H1 (cell line): ENCODE measurements around the gene TEDC1. TPM values are rescaled to one million over a fixed set of nuclear protein-coding genes. Genes with fewer than 3 reads are reported as not detected.

Experiments used
- CTCF ChIA-PET: fragments of 300-600 bp; sonication (Branson Sonifier 250); formaldehyde crosslinking; loops from one replicate; lab custom pipeline; 2021; ENCODE audit not compliant: partially characterized antibody; lab: Charles Lee
- POLR2A ChIA-PET: fragments of 300-600 bp; sonication (Branson Sonifier 250); formaldehyde crosslinking; loops from one replicate; lab custom pipeline; 2021; ENCODE audit warnings: inconsistent platforms; ENCODE audit not compliant: partially characterized antibody; lab: Charles Lee
- DNase-seq, 2 experiments: peaks; one replicate each; pipeline versions ENCODE4 v3.0.0 to v3.0.0-alpha.2; 2010 to 2022; ENCODE audit warnings: low spot score in 2 of 2, low read depth in 1 of 2, mixed read lengths in 1 of 2
- FAIRE-seq: peaks from 2 replicates; lab custom pipeline; 2011; peaks lifted over from hg19 to GRCh38; lab: Jason Lieb, UNC
- H2AFZ ChIP-seq: 2 replicates; pipeline ENCODE4 v1.8.1; 2012; ENCODE audit warnings: low read length, inconsistent platforms
- H2AK5ac ChIP-seq: 2 replicates; pipeline ENCODE4 v1.6.1; 2013; ENCODE audit warnings: low read depth, low read length
- H2BK120ac ChIP-seq: replicated peaks from 2 replicates; pipeline ENCODE3; 2013; ENCODE audit warnings: low read depth, low read length, inconsistent platforms
- H2BK12ac ChIP-seq: 2 replicates; pipeline ENCODE4 v1.6.1; 2013; ENCODE audit warnings: low read depth, low read length
- H2BK15ac ChIP-seq: 2 replicates; pipeline ENCODE4 v1.6.1; 2013; ENCODE audit warnings: low read length
- H2BK20ac ChIP-seq: 2 replicates; pipeline ENCODE4 v1.6.1; 2013; ENCODE audit warnings: low read length
- H2BK5ac ChIP-seq: 2 replicates; pipeline ENCODE4 v1.6.1; 2013; ENCODE audit warnings: low read depth, low read length
- H3K14ac ChIP-seq: 2 replicates; pipeline ENCODE4 v1.6.1; 2013; ENCODE audit warnings: inconsistent platforms; ENCODE audit not compliant: insufficient read length
- H3K18ac ChIP-seq: 2 replicates; pipeline ENCODE4 v1.6.1; 2013; ENCODE audit warnings: low read length; ENCODE audit errors: extremely low read depth
- H3K23ac ChIP-seq: 2 replicates; pipeline ENCODE4 v1.6.1; 2013; ENCODE audit warnings: inconsistent platforms; ENCODE audit not compliant: insufficient read length
- H3K23me2 ChIP-seq: 2 replicates; pipeline ENCODE4 v1.6.1; 2013; ENCODE audit warnings: low read depth, low read length
- H3K27ac ChIP-seq: 2 replicates; pipeline ENCODE4 v1.6.1; 2011; ENCODE audit warnings: low read depth, low read length, inconsistent platforms
- H3K27me3 ChIP-seq, 4 experiments: replicated peaks in 1 of 4; 1 replicate in 1 of 4; 2 replicates in 3 of 4; pipeline versions ENCODE4 v1.6.1 to v1.8.1; 2011 to 2013; ENCODE audit warnings: low read length in 3 of 4, mild to moderate bottlenecking in 3 of 4, inconsistent platforms in 2 of 4, mixed read lengths in 2 of 4, moderate library complexity in 1 of 4; ENCODE audit not compliant: control insufficient read depth in 3 of 4, insufficient read depth in 3 of 4; ENCODE audit errors: extremely low read depth in 1 of 4
- H3K36me3 ChIP-seq, 4 experiments: 2 replicates each; pipeline versions ENCODE4 v1.6.1 to v1.8.1; 2011 to 2013; ENCODE audit warnings: mild to moderate bottlenecking in 4 of 4, low read length in 3 of 4, moderate library complexity in 2 of 4, control low read depth in 1 of 4, inconsistent platforms in 1 of 4; ENCODE audit not compliant: insufficient read depth in 4 of 4, control insufficient read depth in 2 of 4
- H3K4ac ChIP-seq: replicated peaks from 2 replicates; pipeline ENCODE3; 2013; ENCODE audit warnings: low read length, low read depth, mixed read lengths, inconsistent platforms; ENCODE audit not compliant: insufficient read length
- H3K4me1 ChIP-seq, 4 experiments: replicated peaks in 1 of 4; 1 replicate in 1 of 4; 2 replicates in 3 of 4; pipeline versions ENCODE4 v1.6.1 to v1.8.1; 2011 to 2013; ENCODE audit warnings: low read length in 3 of 4, inconsistent platforms in 2 of 4, mixed read lengths in 1 of 4; ENCODE audit not compliant: insufficient read depth in 4 of 4, control insufficient read depth in 3 of 4
- H3K4me2 ChIP-seq, 2 experiments: 2 replicates each; pipeline versions ENCODE4 v1.6.1 to v1.8.1; 2011 to 2013; ENCODE audit warnings: low read depth in 2 of 2, low read length in 2 of 2, control low read depth in 1 of 2, inconsistent platforms in 1 of 2, mild to moderate bottlenecking in 1 of 2; ENCODE audit not compliant: insufficient read depth in 1 of 2
- H3K4me3 ChIP-seq, 4 experiments: fragments of 200-600, 300-600 bp in 1 of 4; sonication (generic), shearing (Covaris generic), sonication (Bioruptor Twin) in 1 of 4; 2 replicates each; pipeline versions ENCODE4 v1.5.1 to v1.8.1; 2011 to 2016; ENCODE audit warnings: low read length in 4 of 4, low read depth in 3 of 4, control low read depth in 2 of 4, inconsistent platforms in 2 of 4, mild to moderate bottlenecking in 2 of 4, mixed read lengths in 1 of 4, moderate library complexity in 1 of 4; ENCODE audit not compliant: insufficient read depth in 2 of 4; ENCODE audit errors: extremely low read depth in 1 of 4
- H3K56ac ChIP-seq: replicated peaks from 2 replicates; pipeline ENCODE3; 2013; ENCODE audit warnings: low read depth, mild to moderate bottlenecking, mixed read lengths, low read length, inconsistent platforms; ENCODE audit not compliant: insufficient read length
- H3K79me1 ChIP-seq: 2 replicates; pipeline ENCODE4 v1.6.1; 2013; ENCODE audit warnings: low read depth, low read length, control low read depth
- H3K79me2 ChIP-seq, 2 experiments: 2 replicates each; pipeline versions ENCODE4 v1.6.1 to v1.8.1; 2012 to 2013; ENCODE audit warnings: low read length in 2 of 2, mild to moderate bottlenecking in 2 of 2, inconsistent platforms in 1 of 2; ENCODE audit not compliant: insufficient read depth in 2 of 2, control insufficient read depth in 1 of 2
- H3K9ac ChIP-seq, 4 experiments: replicated peaks in 1 of 4; 1 replicate in 1 of 4; 2 replicates in 3 of 4; pipeline versions ENCODE4 v1.6.1 to v1.8.1; 2011 to 2013; ENCODE audit warnings: low read depth in 3 of 4, low read length in 3 of 4, control low read depth in 2 of 4, mild to moderate bottlenecking in 2 of 4, moderate library complexity in 2 of 4, inconsistent platforms in 1 of 4; ENCODE audit errors: extremely low read depth in 1 of 4
- H3K9me3 ChIP-seq, 2 experiments: 2 replicates each; pipeline versions ENCODE4 v1.6.1 to v1.8.1; 2012 to 2013; ENCODE audit warnings: mild to moderate bottlenecking in 2 of 2, moderate library complexity in 2 of 2, control low read depth in 1 of 2, inconsistent platforms in 1 of 2, low read depth in 1 of 2, low read length in 1 of 2, mixed read lengths in 1 of 2; ENCODE audit not compliant: insufficient read depth in 2 of 2
- H4K20me1 ChIP-seq, 2 experiments: replicated peaks in 1 of 2; 2 replicates each; pipeline versions ENCODE3 to v1.8.1; 2011 to 2013; ENCODE audit warnings: inconsistent platforms in 2 of 2, low read length in 2 of 2, mild to moderate bottlenecking in 1 of 2; ENCODE audit not compliant: insufficient read depth in 2 of 2, control insufficient read depth in 1 of 2
- H4K5ac ChIP-seq: 2 replicates; pipeline ENCODE4 v1.6.1; 2013; ENCODE audit warnings: low read length, low read depth, mixed read lengths, inconsistent platforms; ENCODE audit not compliant: insufficient read length
- H4K8ac ChIP-seq: 2 replicates; pipeline ENCODE4 v1.8.0; 2013; ENCODE audit warnings: mild to moderate bottlenecking, moderate library complexity, low read length, inconsistent platforms; ENCODE audit not compliant: insufficient read depth; ENCODE audit errors: extremely low read depth
- H4K91ac ChIP-seq: replicated peaks from 2 replicates; pipeline ENCODE3; 2013; ENCODE audit warnings: low read length, mixed read lengths, inconsistent platforms; ENCODE audit not compliant: insufficient read length
- ASH2L ChIP-seq: fragments of 200-600, 300-600 bp; sonication (generic); IDR thresholded peaks from one replicate; pipeline ENCODE4 v1.7.1; 2017; ENCODE audit warnings: low read length
- CHD1 ChIP-seq: IDR thresholded peaks from 2 replicates; pipeline ENCODE4 v1.6.1; 2012; ENCODE audit warnings: low read depth, low read length, improper control_type of control experiment
- EGR1 ChIP-seq: IDR thresholded peaks from 2 replicates; pipeline ENCODE4 v1.6.1; 2011; ENCODE audit warnings: low read depth, low read length, borderline replicate concordance
- FOSL1 ChIP-seq: IDR thresholded peaks from 2 replicates; pipeline ENCODE4 v1.6.1; 2011; ENCODE audit warnings: mild to moderate bottlenecking, low read depth, low read length, moderate library complexity; ENCODE audit not compliant: insufficient read depth
- JUN ChIP-seq: IDR thresholded peaks from 2 replicates; pipeline ENCODE4 v1.6.1; 2011; ENCODE audit warnings: low read depth, mild to moderate bottlenecking, improper control_type of control experiment, low read length
- RBBP5 ChIP-seq: IDR thresholded peaks from 2 replicates; pipeline ENCODE4 v1.7.1; 2012; ENCODE audit warnings: low read depth, mild to moderate bottlenecking, inconsistent platforms, low read length, moderate library complexity, borderline replicate concordance
- RXRA ChIP-seq: IDR thresholded peaks from 2 replicates; pipeline ENCODE4 v1.6.1; 2011; ENCODE audit warnings: low read depth, mild to moderate bottlenecking, low read length, moderate library complexity; ENCODE audit not compliant: insufficient read depth
- SIX5 ChIP-seq: IDR thresholded peaks from 2 replicates; pipeline ENCODE4 v1.6.1; 2011; ENCODE audit warnings: mild to moderate bottlenecking, low read depth, low read length
- SP1 ChIP-seq: IDR thresholded peaks from 2 replicates; pipeline ENCODE4 v1.6.1; 2011; ENCODE audit warnings: low read depth, low read length
- SP2 ChIP-seq: IDR thresholded peaks from 2 replicates; pipeline ENCODE4 v1.6.1; 2012; ENCODE audit warnings: mild to moderate bottlenecking, low read length, inconsistent platforms
- TAF1 ChIP-seq: IDR thresholded peaks from 2 replicates; pipeline ENCODE4 v1.6.1; 2011; ENCODE audit warnings: mild to moderate bottlenecking, low read depth, low read length
- TEAD4 ChIP-seq: IDR thresholded peaks from 2 replicates; pipeline ENCODE4 v1.6.1; 2012; ENCODE audit warnings: low read depth, low read length, inconsistent platforms, mixed read lengths
- YY1 ChIP-seq: IDR thresholded peaks from 2 replicates; pipeline ENCODE4 v1.6.1; 2011; ENCODE audit warnings: low read depth, mild to moderate bottlenecking, low read length
- WGBS, 2 experiments: shearing (Covaris generic) in 1 of 2; methylation state at CpG; one replicate each; pipeline versions ENCODE4 v1.1.6 to v1.1.7; 2013 to 2015; ENCODE audit warnings: low lambda C conversion rate in 2 of 2, mixed read lengths in 2 of 2, inconsistent platforms in 1 of 2, low coverage in 1 of 2, missing lambda C conversion rate in 1 of 2; ENCODE audit not compliant: insufficient replicate concordance in 2 of 2, insufficient coverage in 1 of 2, insufficient read length in 1 of 2; ENCODE audit errors: extremely low coverage in 1 of 2, missing lambda C conversion rate in 1 of 2; 5-methylcytosine and 5-hydroxymethylcytosine counted together
- polyA plus RNA-seq, 7 experiments: library from polyadenylated mRNA; depleted of rRNA in 3 of 7; stranded (reverse) in 5 of 7; unstranded in 2 of 7; fragments of >200 nt in 5 of 7; fragments of 200-250 nt in 2 of 7; gene quantifications; 1 replicate in 5 of 7; 2 replicates in 1 of 7; 4 replicates in 1 of 7; pipeline versions ENCODE4 v1.2.1 to v1.2.3, GENCODE V29; 2011 to 2013; ENCODE audit warnings: missing spikeins in 2 of 7, mixed read lengths in 2 of 7
- total RNA-seq: library from RNA; stranded (reverse); fragmentation: NEBNext Ultra II Directional; extraction: Animal tissue kit (Norgen Biotek cat#: 25700); gene quantifications from 2 replicates; pipeline ENCODE4 v1.2.1, GENCODE V29; 2021

TEDC1 gene
- total and polyA plus RNA-seq, 2 of the 8 experiments (the other 6 are each of a cell fraction or from before 2014, with no cell fraction given) = 5.6 to 14.8 TPM

DNA sequence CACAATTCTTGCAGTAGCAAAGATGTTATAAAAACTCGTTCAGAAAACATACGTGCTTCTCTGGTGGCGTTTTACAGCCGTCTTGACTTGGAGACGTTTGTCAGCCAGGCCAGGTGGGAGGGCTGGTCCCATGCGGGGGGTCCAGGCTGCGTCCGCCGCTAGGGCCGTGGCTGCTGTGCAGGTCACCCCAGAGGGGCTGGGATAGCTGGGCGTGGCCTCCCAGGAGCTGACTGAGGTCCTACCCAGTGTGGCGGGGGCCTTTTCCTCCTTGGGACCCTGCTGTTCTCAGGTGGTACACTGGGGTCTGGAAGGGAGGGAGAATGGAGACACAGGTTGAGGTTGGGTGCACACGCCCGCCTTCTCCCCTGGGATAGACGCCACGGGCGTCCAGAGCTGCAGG, 46.2 kb upstream of the TEDC1 start:
- Histone ChIP-seq H4K91ac (no peak overlapping the region), H2BK120ac (no peak overlapping the region), H3K4me2 (no peak overlapping the region), H3K4me1 (no peaks in the 10 kb centered on the region), H3K56ac (no peak overlapping the region), H2BK15ac (no peak overlapping the region), H3K27ac (no peak overlapping the region), H3K23ac (no peak overlapping the region), H3K9me3 (no peaks in the 10 kb centered on the region), H4K5ac (no peak overlapping the region), H2BK12ac (no peak overlapping the region), H3K36me3 (peaks cover 0 to 17% (median 7%) of the 10 kb centered on the region in 4 experiments; a peak in 6 of 8 replicates), H4K8ac (no peak overlapping the region), H3K79me2 (peaks cover 0 to 10% of the 10 kb centered on the region in 2 experiments; a peak in 2 of 4 replicates), H3K23me2 (no peaks in the 10 kb centered on the region), H2AFZ (no peak overlapping the region), H3K14ac (no peak overlapping the region), H2BK5ac (no peak overlapping the region), H4K20me1 (peaks cover 17 to 23% of the 10 kb centered on the region in 2 experiments), H3K27me3 (no peaks in the 10 kb centered on the region), H2BK20ac (no peak overlapping the region), H3K9ac (no peak overlapping the region), H3K4me3 (no peak overlapping the region), H3K79me1 (peaks cover 19% of the 10 kb centered on the region), H3K4ac (no peak overlapping the region), H3K18ac (no peak overlapping the region), H2AK5ac (no peak overlapping the region)
- ChIA-PET POLR2A (interaction anchor here (1.7 kb wide), 1 partner anchor 28 kb away, joined by 3 read pairs; no protein-coding TSS in a partner anchor), CTCF (interaction anchor here (0.8 to 2.5 kb wide), 6 partner anchors 12 to 260 kb away, joined by 3 to 8 read pairs (median 4); no protein-coding TSS in a partner anchor)
- WGBS, 2 experiments = 91% methylated on average over 17 of the region's 17 CpGs; no CpG with 5 or more reads in 1 of the 2 experiments
- no peak for FAIRE-seq
- no peak for DNase-seq
- TF ChIP-seq JUN (no peak), RBBP5 (no peak), SP1 (no peak), SIX5 (no peak), RXRA (no peak), EGR1 (no peak), TEAD4 (no peak), CHD1 (no peak), ASH2L (no peak), FOSL1 (no peak), SP2 (no peak), YY1 (no peak), TAF1 (no peak)
